Skin epidermis (tissue), 12 donors: ENCODE data around the gene DVL3.

Source experiments
- H3K27ac ChIP-seq, 21 experiments: fragments of 200-600 bp; sonication (generic) in 11 of 21; one replicate each; pipeline ENCODE4 v1.5.0; 2020; ENCODE audit warnings: mild to moderate bottlenecking in 3 of 21, inconsistent platforms in 2 of 21, moderate library complexity in 2 of 21
- H3K4me3 ChIP-seq, 7 experiments: fragments of 200-600 bp; sonication (generic) in 2 of 7; one replicate each; pipeline ENCODE4 v1.5.0; 2020; ENCODE audit warnings: inconsistent platforms in 2 of 7, mild to moderate bottlenecking in 2 of 7, moderate library complexity in 1 of 7

Gene DVL3

DNA sequence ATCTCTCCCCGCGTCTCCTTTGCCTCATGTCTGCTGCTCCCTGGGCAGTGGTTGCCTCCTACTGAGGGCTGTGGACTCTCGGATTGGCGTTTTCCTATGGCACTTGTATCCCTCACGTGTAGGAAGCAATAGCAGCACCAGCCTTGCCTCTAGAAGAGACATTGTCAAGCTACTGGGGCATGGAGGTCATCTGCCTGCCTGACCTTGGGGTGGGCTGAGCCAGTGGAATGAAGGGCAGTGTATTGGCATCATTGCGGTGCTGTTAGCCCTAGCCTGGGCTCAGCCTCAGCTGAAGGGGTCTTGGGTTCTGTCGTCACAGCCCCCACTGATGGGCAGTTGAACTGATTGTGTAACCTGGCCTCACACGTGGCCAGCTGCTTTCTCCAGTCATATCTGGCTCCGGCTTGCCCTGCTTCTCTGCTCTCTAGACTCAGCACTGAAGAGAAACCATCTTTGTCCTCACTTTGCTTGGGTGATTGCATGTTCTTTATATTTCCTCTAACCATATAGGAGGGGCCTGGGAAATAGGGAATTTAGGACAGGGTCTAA is 38.9 kb downstream of the DVL3 start:
- no peak overlapping the region for H3K4me3 ChIP-seq
- no peak overlapping the region for H3K27ac ChIP-seq

DNA sequence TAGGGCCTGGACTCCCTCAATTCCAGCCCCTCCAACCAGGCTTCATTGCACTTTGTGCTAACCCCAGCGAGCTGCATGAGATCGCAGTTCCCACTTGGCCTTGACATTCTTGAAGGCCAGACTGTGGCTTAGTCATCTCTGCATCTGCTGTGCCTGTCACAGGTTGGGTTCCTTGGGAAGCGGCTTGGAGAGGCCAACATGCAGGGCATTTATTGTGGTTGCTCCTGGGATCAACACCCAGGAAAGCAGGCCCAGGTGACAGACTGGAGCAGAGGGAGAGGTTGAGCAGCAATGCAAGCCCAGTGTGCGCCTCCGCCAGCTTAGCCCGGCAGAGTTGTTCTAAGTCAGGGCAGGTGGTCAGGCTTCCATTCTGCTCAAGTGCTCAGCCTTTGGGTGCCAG is 41.4 kb downstream of the DVL3 start:
- no peak overlapping the region for H3K27ac ChIP-seq
- no peak overlapping the region for H3K4me3 ChIP-seq

- Histone ChIP-seq H3K27ac (no peak overlapping the region), H3K4me3 (no peak overlapping the region)
These were observed 43.3 kb downstream of the DVL3 start for GRCh38 chr3:184198509-184198908.

- H3K27ac ChIP-seq = no peak overlapping the region
These were observed 45.6 kb downstream of the DVL3 start for GRCh38 chr3:184200825-184201224.

GRCh38 chr3:184203526-184203925 is 48.3 kb downstream of the DVL3 start:
- Histone ChIP-seq H3K4me3 (no peak overlapping the region), H3K27ac (no peak overlapping the region)

More at GRCh38 chr3:184200825-184201224, 45.6 kb downstream of the DVL3 start:
- no peak overlapping the region for H3K4me3 ChIP-seq

DNA sequence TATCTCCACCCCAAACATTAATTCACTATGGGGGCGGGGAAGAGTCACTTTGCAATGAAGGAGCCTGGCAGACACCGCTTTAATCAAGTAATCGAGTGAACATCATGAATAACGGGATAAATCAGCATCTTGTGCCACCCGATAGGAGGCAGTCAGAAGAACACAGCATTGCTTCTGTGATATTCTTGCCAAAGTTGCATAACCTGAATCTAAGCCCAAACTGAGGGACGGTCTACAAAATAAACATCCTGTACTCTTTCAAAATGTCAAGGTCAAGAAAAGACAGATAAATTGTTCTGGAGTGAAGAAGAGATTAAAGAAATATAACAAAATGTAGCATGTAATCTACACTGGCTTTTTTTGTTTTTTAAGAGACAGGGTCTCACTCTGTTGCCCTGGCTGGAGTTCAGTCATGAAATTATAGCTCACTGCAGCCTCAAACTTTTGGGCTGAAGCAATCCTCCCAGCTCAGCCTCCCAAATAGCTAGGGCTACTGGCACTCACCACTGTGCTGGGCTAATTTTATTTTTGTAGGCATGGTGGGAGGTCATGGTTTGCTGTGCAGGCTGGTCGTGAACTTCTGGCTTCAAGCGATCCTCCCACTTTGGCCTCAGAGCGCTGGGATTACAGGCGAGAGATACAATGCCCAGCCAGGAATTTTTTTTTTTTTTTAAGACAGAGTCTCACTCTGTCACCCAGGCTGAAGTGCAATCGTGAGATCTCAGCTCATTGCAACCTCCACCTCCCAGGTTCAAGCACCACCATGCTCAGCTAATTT is 54.2 kb downstream of the DVL3 start:
- Histone ChIP-seq H3K27ac (no peak overlapping the region), H3K4me3 (no peak overlapping the region)

DNA sequence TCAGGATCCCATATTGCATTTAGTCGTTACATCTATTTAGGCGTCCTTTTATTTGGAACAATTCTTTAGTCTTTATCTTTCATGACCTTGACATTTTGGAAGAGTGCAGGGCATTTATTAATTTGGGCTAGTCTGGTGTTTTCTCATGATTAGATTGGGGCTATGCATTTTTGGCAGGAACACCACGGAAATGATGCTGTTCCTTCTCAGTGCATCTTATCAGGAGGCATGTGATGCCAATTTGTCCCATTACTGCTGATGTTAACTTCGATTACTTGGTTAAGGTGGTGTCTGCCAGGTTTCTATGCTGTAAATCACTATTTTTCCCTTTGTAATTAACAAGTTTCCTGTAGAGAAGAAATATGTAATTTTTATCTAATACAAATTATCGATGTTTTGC is 56.1 kb downstream of the DVL3 start:
- H3K4me3 ChIP-seq = no peak overlapping the region

GRCh38 chr3:184211718-184212117 is 56.5 kb downstream of the DVL3 start:
- no peak overlapping the region for H3K4me3 ChIP-seq
- no peak overlapping the region for H3K27ac ChIP-seq

More for the DNA sequence above, 56.1 kb downstream of the DVL3 start:
- H3K27ac ChIP-seq = no peak overlapping the region

GRCh38 chr3:184218814-184219213 is 63.6 kb downstream of the DVL3 start:
- no peak overlapping the region for H3K4me3 ChIP-seq
- H3K27ac ChIP-seq = no peak overlapping the region

DNA sequence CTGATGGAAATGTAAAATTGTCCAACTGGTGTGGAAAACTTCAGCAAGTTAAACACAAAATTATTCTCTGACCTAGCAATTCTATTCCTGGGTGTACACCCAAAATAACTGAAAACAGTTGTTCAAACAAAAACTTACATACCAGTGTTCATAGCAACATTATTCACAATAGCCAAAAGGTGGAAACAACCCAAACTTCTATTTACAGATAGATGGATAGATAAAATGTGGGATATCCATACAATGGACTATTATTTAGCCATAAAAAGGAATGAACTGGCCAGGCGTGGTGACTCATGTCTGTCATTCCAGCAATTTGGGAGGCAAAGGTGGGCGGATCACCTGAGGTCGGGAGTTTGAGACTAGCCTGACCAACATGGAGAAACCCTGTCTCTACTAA is 67.3 kb downstream of the DVL3 start:
- H3K4me3 ChIP-seq = no peak overlapping the region
- no peak overlapping the region for H3K27ac ChIP-seq
